Measurements from ENCODE around the gene MAST2.

MAST2 gene

GRCh38 chr1:45789601-45790000 lies 13.8 kb upstream of the MAST2 start:
- TF ChIP-seq CTCF (IDR thresholded peaks at IDR 0.05) = no peak
- H3K36me3 ChIP-seq = no peaks in the 10 kb centered on the region
- H3K4me1 ChIP-seq (ENCODE audit: control insufficient read depth in 1 of 2, insufficient read depth in 1 of 2, low read depth in 1 of 2, low read length in 1 of 2) = peaks cover 0 to 6% of the 10 kb centered on the region in 2 experiments
- H3K4me3 ChIP-seq (ENCODE audit: low read depth in 1 of 2, low read length in 1 of 2) = no peak overlapping the region
- no peak overlapping the region for H3K27ac ChIP-seq
- H3K27me3 ChIP-seq = peaks cover 10% of the 10 kb centered on the region
- no peaks in the 10 kb centered on the region for H3K9me3 ChIP-seq

- TF ChIP-seq CTCF (IDR thresholded peaks at IDR 0.05) = no peak
- H3K27me3 ChIP-seq = peaks cover 5% of the 10 kb centered on the region
- H3K4me1 ChIP-seq (ENCODE audit: control insufficient read depth in 1 of 2, insufficient read depth in 1 of 2, low read depth in 1 of 2, low read length in 1 of 2) = no peaks in the 10 kb centered on the region
- no peak overlapping the region for H3K27ac ChIP-seq
- H3K9me3 ChIP-seq = no peaks in the 10 kb centered on the region
- H3K4me3 ChIP-seq (ENCODE audit: low read depth in 1 of 2, low read length in 1 of 2) = no peak overlapping the region
- no peaks in the 10 kb centered on the region for H3K36me3 ChIP-seq
These were observed 10.7 kb upstream of the MAST2 start for GRCh38 chr1:45792744-45793143.

DNA sequence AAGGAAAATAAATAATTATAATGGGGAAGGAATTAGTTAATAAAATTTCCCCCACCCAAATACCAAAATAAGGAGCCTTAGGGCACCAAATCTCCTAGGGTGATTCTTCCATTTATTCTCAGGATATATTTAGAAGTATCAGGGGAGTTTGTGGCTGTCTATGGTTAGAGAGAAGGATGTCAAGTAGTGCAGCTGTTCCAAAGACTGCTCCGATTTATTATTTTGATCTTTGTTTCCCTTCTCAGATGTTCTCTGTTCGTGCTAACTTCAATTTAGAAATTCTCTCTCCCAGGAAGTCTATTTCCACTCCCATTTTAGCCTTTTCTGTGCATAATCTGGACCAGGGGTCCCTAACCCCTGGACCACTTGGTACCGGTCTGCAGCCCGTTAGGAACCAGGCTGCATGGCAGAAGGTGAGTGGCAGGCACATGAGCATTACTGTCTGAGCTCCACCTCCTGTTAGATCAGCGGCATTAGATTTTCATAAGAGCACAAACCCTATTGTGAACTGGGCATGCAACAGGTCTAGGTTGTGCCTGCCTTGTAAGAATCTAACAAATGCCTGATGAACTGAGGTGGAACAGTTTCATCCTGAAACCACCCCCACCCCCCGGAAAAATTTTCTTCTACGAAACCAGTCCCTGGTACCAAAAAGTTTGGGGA lies 9.3 kb upstream of the MAST2 start:
- Histone ChIP-seq H3K27me3 (peaks cover 5% of the 10 kb centered on the region), H3K9me3 (no peaks in the 10 kb centered on the region), H3K4me3 (ENCODE audit: low read depth in 1 of 2, low read length in 1 of 2) (no peak overlapping the region), H3K27ac (no peak overlapping the region), H3K4me1 (ENCODE audit: control insufficient read depth in 1 of 2, insufficient read depth in 1 of 2, low read depth in 1 of 2, low read length in 1 of 2) (no peaks in the 10 kb centered on the region), H3K36me3 (no peaks in the 10 kb centered on the region)
- no peak for TF ChIP-seq CTCF (IDR thresholded peaks at IDR 0.05)

DNA sequence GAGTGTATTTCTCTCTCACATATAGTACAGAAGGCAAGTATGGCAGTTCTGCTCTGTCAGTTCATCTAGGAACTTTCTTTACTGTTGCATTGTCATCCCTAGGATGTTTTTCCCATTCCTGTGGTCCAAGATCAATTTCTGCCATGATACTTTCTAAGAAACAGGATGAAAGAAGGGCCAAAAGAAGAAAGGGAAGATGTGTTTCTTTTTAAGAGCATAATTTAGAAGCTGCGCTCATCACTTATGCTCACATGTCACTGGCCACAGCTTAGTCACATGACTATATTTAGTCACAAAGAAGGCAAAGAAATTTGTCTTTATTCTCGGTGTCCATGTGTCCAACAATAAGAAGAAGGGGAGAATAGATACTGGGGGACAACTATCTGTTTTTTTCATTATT lies 7.0 kb upstream of the MAST2 start:
- no peak for TF ChIP-seq CTCF (IDR thresholded peaks at IDR 0.05)
- Histone ChIP-seq H3K9me3 (no peaks in the 10 kb centered on the region), H3K4me3 (ENCODE audit: low read depth in 1 of 2, low read length in 1 of 2) (no peak overlapping the region), H3K36me3 (no peaks in the 10 kb centered on the region), H3K27ac (no peak overlapping the region), H3K4me1 (ENCODE audit: control insufficient read depth in 1 of 2, insufficient read depth in 1 of 2, low read depth in 1 of 2, low read length in 1 of 2) (no peaks in the 10 kb centered on the region), H3K27me3 (peaks cover 5% of the 10 kb centered on the region)

- no peak for TF ChIP-seq CTCF (IDR thresholded peaks at IDR 0.05)
- no peaks in the 10 kb centered on the region for H3K9me3 ChIP-seq
- H3K27ac ChIP-seq = no peak overlapping the region
- H3K27me3 ChIP-seq = peaks cover 5% of the 10 kb centered on the region
- no peaks in the 10 kb centered on the region for H3K36me3 ChIP-seq
- H3K4me3 ChIP-seq (ENCODE audit: low read depth in 1 of 2, low read length in 1 of 2) = no peak overlapping the region
- H3K4me1 ChIP-seq (ENCODE audit: control insufficient read depth in 1 of 2, insufficient read depth in 1 of 2, low read depth in 1 of 2, low read length in 1 of 2) = no peaks in the 10 kb centered on the region
These were observed 6.5 kb upstream of the MAST2 start for GRCh38 chr1:45796946-45797345.

Data from neutrophil (primary cell).